ENCODE data around the gene GDNF.

GDNF gene

DNA sequence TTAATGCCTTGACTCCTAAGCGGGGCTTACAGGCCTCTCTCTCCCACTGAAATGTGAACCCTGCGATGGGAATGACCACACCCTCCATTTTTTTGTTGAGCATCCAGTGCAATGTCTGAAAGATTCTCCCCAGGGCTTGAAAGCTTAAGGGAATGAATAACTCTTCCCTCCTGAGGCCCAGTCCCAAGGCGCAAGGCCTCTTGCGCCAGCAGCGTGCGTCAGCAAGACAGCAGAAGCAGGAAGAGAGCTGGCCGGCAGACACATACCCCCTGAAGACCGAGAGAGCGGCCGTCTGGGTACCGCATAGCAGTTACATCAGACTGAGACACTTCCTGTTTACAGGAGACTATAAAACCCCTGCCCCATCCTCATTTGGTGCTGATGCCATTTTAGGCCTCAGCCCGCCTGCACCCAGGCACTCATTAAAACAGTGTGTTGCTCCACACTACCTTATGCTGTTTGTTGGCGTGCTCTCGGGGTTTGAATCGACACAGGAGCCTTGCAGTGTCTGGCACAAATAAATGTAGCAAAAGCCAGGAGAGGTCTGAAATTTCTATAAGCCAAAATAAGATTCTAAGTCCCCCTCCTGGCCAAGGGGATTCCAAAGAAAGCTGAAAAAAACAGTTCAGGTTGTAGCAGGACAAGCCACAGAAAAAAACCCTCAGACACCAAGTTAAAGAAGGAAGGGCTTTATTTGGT, 62.3 kb downstream of the GDNF start:
- DNase-seq = no peak

DNA sequence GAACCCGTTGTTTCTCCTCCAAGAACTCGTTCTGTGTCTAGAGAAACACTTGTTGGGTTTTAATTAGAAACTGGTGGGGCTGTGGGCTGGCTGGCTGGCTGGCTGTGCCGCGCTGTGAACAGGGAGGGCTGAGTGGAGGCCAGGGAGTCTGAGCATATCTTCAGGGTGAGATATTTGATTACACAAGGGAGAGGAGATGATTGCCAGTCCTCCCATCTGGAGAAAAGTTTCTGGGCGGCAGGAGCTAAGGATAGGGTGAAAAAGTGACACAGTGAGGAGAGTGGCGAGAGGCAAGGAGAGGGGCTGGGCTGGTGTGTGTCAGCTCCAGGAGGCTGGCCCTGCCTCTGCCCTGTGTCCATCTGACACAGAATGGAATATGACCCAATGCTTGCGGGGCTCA, 63.0 kb downstream of the GDNF start:
- no peak for DNase-seq

DNA sequence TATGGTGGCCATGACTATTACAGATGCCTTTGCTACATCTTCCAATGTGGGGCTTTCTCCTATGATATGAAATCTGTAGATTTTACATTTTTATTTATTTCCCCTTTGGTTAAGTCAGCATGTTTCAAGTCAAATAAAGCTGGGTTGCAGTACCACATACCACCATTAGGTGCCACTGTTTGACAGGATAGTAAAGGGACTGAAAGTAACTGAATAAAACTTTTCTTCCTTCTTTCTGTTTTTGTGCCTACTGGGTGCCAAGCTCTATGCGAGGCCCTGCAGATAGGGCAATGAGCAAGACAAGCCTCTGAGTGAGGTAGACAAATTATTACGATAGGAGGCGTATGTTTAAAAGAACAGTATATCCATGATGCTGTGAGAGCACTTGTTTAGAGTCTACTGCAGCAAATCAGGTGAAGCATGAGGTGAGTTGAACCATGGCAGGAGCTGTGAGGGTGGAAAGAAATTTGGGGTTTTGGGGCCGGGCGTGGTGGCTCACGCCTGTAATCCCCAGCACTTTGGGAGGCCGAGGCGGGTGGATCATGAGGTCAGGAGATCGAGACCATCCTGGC, 64.8 kb downstream of the GDNF start:
- DNase-seq = peak; percentile 69

DNA sequence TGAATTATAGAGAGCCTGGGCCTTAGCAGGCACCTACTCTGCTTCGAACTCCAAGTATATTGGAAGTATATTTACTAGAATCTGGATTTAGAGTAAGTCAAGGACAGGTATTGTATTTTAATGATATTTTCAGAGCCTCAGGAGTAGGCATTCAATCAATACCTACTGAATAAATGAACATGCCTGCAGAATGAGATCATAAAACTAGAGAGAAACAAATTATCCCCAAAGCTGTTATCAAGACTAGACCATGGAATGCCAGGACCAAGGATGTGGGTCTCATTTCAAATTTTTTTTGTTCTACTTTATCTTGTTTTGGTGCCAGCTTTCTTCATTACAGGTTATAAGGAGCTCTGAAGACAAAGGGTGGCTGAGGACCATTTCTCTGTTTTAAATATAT, 66.0 kb downstream of the GDNF start:
- no peak for DNase-seq

DNA sequence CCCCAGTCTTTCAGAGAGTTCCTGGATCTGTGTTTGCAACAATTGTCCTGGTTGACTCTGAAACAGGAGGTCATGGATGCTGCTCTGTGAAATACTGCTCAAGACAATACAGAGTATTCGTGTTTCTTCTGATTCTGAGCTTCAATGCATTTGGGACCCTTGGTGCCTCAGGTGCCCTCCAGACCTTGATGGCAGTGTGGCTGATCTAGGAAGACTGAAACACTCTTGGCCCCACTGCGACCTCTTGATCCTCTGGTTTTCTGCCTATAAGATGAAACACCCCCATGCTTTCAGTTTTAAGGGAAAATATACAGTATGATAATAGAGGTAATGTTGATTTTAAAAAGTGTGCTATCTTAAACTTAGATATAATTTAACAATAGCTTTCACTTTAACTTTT, 67.6 kb downstream of the GDNF start:
- no peak for DNase-seq

DNA sequence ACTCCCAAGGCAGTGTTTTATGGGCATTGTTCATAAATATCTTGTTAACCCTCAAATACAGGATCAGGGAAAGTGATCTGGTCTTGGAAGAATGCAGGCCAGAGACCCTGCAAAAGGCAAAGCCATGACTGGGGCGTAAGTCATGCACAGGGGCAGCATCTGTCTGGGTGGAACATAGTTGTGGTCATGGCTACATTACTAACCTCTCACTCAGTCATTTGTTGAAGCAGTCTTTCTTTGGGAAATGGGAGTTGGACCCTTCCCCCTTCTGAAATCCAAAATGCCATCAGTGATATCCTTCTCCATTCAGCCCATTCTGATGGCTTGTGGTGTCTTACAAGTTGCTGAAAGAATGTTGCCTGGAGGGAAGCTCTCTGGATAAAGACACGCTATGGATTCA, 68.1 kb downstream of the GDNF start:
- no peak for DNase-seq

DNA sequence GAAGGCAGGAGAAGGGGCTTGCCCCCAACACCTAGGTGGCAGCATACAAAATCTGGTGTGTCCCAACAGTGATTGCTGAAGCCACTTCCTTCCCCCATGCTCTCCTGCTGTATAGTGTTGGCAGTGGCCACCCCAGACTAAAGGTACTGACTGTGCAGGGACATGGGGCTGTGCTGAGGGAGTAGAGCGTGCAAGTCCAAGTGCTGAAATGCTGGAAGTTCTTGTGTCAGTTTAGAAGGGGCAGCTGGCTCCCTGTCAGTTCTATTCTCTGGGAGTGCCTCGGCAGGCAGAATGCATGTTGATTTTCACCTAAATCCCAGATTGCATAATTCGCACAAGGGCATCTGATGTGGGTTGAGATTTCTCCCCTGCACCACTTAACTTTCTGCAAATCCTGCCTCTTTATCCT, 68.6 kb downstream of the GDNF start:
- DNase-seq = no peak

DNA sequence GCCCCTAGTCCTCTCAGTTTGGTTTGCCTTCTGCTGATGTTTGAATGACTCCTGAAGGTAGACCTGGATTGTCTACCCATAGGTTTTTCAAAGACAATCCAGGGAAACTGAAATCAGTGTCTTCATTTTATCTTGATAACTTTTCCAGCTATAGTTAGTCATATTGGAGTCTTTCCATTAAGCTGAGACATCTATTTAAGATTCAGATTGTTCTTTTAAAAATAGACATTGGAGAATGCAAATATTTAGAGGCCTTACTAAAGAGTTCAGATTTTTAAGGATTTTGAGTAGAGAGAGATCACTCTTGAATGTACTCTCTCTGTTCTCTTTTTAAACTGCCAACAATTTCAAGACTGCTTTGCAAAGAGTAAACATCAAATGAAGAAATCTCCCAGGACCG, 69.1 kb downstream of the GDNF start:
- no peak for DNase-seq

DNA sequence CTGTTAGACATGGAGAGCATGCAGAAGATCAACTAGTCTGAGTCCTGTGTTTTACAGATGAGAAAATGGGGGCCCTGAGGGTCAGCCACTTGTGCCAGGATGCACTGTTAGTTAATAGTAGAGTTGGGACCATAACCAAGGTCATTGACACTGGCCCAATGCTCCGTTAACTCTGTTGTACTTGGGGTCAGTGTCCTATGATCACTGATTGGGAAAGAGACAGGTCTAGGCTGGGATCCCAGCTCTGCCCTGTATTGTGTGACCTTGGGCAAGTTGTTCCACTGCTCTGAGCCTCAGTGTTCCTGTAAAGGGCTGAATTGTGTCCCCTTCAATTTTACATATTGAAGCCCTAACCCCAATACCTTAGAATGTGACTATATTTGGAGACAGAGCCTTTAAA, 70.0 kb downstream of the GDNF start:
- no peak for DNase-seq

DNA sequence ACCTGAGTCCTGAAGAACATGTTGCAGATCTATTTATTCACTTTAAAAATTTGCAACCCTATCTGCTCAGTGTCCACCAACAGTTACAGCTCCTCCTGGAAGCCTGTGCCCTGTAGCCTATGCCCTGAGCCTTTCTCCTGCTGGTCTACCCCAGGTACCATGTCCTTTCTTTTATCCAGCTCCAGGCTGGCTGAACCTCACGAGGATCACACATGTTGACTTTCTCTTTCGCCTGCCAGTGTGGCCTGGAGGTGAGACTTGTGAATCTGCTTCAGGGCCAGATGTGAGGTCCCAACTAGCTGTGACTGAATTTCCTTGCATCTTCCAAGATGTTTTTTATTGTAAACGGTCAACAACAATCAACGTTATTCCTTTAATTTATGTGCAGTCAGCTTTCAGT, 70.7 kb downstream of the GDNF start:
- no peak for DNase-seq

DNA sequence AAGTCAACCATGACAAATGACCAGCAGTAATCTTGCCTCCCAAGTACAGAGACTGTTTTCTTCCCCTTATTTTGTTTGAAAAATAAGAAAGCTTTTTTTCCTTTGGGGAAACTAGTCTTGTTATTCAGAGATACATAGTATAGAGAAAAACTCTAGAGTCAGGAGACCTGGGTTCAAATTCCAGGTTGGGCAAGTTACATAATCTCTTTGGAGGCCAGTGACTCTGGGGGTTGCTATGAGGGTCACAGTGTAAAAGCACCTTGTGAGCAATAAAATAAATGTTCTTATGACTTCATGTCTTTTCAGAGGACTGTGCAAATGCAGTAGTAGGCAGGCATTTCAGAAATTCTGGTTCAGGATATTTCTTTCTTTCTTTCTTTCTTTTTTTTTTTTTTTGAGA, 71.5 kb downstream of the GDNF start:
- no peak for DNase-seq

DNA sequence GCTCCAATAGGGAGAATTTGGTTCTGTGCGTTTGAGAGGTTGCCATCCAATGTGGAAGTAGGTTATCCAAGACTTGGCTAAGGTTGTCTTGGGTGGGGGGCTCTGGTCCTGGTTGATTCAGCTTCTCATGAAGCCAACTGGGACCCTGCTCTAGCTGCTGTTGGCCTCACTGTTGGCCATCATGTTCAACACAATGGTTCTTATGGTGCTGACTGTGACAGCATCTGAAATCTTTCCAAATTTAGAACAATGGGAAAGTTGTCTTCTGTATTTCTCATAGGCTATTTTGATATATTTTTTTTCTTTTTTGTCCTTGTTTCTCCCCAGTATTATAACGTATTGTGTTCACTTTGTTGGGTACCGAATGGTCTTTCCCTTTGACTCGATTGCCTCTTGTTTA, 71.9 kb downstream of the GDNF start:
- no peak for DNase-seq

DNA sequence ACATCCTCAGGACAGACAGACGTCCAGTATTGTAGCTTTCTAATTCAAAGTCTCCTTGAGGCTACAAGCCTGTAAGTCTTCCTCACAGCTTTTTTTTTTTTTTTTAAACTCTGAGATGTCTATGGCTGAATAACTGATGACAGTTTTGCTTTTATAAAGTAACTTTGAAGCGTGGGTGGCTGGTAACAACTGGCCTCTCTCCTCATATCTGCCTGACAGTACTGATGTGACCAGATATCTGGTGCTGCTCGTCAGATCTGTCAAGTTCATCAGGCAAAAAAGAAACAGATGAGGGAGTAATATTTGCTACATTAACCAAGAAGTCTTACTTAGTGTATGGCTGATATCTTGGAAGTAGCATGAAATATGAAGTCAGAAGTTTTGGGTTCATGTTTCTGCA, 72.6 kb downstream of the GDNF start:
- no peak for DNase-seq

Measured in OCI-M1 (cell line).